ENCODE results near the gene PRKD2.

The PRKD2 gene

DNA sequence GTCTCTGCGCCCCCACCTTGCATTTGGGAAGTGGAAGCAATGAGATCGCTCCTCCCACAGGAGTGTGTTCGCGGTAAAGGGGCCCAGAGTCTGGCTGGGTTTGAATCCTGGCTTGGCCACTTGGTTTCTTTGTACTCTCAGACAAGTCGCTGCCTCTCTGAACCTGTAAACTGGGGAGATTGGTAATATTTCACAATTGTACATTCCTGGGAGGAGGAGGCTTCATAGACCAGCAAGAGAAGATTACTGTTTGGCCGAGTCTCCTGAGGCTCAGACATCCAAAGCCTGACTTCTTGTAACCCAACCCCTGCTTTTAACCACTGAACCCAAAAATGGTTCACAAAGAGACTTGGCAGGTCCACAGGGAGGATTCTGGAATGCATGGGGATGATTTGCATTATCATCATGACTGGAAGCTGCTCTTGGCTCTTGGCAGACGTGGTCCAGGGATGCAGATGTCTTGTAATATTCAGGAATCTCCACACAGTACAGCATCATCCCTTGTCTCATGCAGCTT lies 43.0 kb upstream of the PRKD2 start:
- Histone ChIP-seq H3K27ac (no peak overlapping the region), H3K36me3 (peaks cover 17% of the 10 kb centered on the region), H3K27me3 (ENCODE audit: insufficient read depth, low read depth, severe bottlenecking) (no peaks in the 10 kb centered on the region), H3K4me3 (ENCODE audit: low read depth, low read length) (no peak overlapping the region), H3K9me3 (ENCODE audit: severe bottlenecking) (no peaks in the 10 kb centered on the region)
- DNase-seq, result no peak
- TF ChIP-seq, protein P1, sequence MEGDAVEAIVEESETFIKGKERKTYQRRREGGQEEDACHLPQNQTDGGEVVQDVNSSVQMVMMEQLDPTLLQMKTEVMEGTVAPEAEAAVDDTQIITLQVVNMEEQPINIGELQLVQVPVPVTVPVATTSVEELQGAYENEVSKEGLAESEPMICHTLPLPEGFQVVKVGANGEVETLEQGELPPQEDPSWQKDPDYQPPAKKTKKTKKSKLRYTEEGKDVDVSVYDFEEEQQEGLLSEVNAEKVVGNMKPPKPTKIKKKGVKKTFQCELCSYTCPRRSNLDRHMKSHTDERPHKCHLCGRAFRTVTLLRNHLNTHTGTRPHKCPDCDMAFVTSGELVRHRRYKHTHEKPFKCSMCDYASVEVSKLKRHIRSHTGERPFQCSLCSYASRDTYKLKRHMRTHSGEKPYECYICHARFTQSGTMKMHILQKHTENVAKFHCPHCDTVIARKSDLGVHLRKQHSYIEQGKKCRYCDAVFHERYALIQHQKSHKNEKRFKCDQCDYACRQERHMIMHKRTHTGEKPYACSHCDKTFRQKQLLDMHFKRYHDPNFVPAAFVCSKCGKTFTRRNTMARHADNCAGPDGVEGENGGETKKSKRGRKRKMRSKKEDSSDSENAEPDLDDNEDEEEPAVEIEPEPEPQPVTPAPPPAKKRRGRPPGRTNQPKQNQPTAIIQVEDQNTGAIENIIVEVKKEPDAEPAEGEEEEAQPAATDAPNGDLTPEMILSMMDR (IDR thresholded peaks at IDR 0.05; ENCODE audit: low read depth, low read length), result no peak

DNA sequence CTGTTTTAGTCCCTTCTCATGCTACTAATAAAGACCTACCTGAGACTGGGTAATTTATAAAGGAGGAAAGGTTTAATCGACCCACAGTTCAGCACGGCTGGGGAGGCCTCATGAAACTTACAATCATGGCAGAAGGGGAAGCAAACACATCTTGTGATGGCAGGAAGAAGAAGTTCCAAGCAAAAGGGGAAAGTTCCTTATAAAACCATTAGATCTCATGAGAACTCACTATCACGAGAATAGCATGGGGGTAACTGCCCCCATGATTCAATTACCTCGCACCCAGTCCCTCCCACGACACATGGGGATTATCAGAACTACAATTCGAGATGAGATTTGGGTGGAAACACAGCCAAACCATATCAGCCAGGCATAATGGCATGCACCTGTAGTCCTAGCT lies 42.3 kb upstream of the PRKD2 start:
- Histone ChIP-seq H3K27ac (no peak overlapping the region), H3K36me3 (peaks cover 17% of the 10 kb centered on the region), H3K9me3 (ENCODE audit: severe bottlenecking) (no peaks in the 10 kb centered on the region), H3K27me3 (ENCODE audit: insufficient read depth, low read depth, severe bottlenecking) (no peaks in the 10 kb centered on the region), H3K4me3 (ENCODE audit: low read depth, low read length) (no peak overlapping the region)
- TF ChIP-seq, protein P1 (IDR thresholded peaks at IDR 0.05; ENCODE audit: low read depth, low read length), result no peak
- no peak for DNase-seq

DNA sequence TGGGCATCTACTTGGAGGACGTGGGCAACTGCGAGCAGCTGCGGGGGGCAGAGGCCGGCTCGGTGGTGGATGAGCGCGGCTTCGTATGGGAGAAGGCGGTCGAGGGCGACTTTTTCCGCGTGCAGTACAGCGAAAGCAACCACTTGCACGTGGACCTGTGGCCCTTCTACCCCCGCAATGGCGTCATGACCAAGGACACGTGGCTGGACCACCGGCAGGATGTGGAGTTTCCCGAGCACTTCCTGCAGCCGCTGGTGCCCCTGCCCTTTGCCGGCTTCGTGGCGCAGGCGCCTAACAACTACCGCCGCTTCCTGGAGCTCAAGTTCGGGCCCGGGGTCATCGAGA lies 39.6 kb upstream of the PRKD2 start:
- DNase-seq, result no peak

DNA sequence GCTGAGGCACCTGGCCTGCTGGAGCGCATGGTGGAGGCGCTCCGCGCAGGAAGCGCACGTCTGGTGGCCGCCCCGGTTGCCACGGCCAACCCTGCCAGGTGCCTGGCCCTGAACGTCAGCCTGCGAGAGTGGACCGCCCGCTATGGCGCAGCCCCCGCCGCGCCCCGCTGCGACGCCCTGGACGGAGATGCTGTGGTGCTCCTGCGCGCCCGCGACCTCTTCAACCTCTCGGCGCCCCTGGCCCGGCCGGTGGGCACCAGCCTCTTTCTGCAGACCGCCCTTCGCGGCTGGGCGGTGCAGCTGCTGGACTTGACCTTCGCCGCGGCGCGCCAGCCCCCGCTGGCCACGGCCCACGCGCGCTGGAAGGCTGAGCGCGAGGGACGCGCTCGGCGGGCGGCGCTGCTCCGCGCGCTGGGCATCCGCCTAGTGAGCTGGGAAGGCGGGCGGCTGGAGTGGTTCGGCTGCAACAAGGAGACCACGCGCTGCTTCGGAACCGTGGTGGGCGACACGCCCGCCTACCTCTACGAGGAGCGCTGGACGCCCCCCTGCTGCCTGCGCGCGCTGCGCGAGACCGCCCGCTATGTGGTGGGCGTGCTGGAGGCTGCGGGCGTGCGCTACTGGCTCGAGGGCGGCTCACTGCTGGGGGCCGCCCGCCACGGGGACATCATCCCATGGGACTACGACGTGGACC lies 39.1 kb upstream of the PRKD2 start:
- Histone ChIP-seq H3K36me3 (peaks cover 24% of the 10 kb centered on the region), H3K27me3 (ENCODE audit: insufficient read depth, low read depth, severe bottlenecking) (no peaks in the 10 kb centered on the region), H3K4me3 (ENCODE audit: low read depth, low read length) (no peak overlapping the region), H3K27ac (no peak overlapping the region), H3K9me3 (ENCODE audit: severe bottlenecking) (no peaks in the 10 kb centered on the region)
- DNase-seq, result no peak
- TF ChIP-seq, protein P1 (IDR thresholded peaks at IDR 0.05; ENCODE audit: low read depth, low read length), result no peak

More for the DNA sequence above, 39.6 kb upstream of the PRKD2 start:
- no peak overlapping the region for H3K4me3 ChIP-seq (ENCODE audit: low read depth, low read length)
- H3K27ac ChIP-seq, result no peak overlapping the region
- TF ChIP-seq, protein P1 (IDR thresholded peaks at IDR 0.05; ENCODE audit: low read depth, low read length), result no peak
- H3K27me3 ChIP-seq (ENCODE audit: insufficient read depth, low read depth, severe bottlenecking), result no peaks in the 10 kb centered on the region
- peaks cover 22% of the 10 kb centered on the region for H3K36me3 ChIP-seq
- H3K9me3 ChIP-seq (ENCODE audit: severe bottlenecking), result no peaks in the 10 kb centered on the region

DNA sequence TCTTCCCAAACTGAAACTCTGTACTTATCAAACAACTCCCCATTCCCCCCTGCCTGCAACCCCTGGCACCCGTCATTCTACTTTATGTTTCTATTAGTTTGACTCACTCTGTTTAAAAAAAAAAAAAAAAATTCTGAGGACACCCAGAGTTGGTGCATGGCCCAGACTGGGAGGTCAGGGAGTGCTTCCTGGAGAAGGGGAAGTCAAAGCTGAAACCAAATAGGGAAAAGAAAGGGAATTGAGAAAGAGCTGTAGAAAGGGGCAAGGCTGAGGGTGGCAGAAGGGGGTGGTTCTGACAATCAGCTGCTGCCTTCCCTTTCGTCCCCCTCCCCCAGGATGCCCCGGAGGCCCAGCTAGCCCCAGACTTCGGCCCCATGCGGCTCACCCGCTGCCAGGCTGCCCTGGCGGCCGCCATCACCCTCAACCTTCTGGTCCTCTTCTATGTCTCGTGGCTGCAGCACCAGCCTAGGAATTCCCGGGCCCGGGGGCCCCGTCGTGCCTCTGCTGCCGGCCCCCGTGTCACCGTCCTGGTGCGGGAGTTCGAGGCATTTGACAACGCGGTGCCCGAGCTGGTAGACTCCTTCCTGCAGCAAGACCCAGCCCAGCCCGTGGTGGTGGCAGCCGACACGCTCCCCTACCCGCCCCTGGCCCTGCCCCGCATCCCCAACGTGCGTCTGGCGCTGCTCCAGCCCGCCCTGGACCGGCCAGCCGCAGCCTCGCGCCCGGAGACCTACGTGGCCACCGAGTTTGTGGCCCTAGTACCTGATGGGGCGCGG lies 38.4 kb upstream of the PRKD2 start:
- no peak for DNase-seq
- no peaks in the 10 kb centered on the region for H3K9me3 ChIP-seq (ENCODE audit: severe bottlenecking)
- H3K27ac ChIP-seq, result no peak overlapping the region
- H3K27me3 ChIP-seq (ENCODE audit: insufficient read depth, low read depth, severe bottlenecking), result no peaks in the 10 kb centered on the region
- peaks cover 32% of the 10 kb centered on the region for H3K36me3 ChIP-seq
- no peak overlapping the region for H3K4me3 ChIP-seq (ENCODE audit: low read depth, low read length)
- TF ChIP-seq, protein P1 (IDR thresholded peaks at IDR 0.05; ENCODE audit: low read depth, low read length), result no peak

All from WERI-Rb-1 (cell line).